Heart right ventricle (tissue), 16 donors: ENCODE measurements around the gene INO80D. TPM values are rescaled to one million over a fixed set of nuclear protein-coding genes. Genes with fewer than 3 reads are reported as not detected.
"Not testable (repeated sequence)": the region's sequence is repeated elsewhere in the genome, so short reads cannot be mapped to it uniquely, and the experiment has no call there.

Source experiments
- ATAC-seq, 8 donors: fragments of 200-7000 bp; cut with Tn5 transposase; one replicate each; pipeline ENCODE4 v1.9.1; 2020; ENCODE audit warnings: mild to moderate bottlenecking in 8 of 8, moderate library complexity in 8 of 8, moderate number of reproducible peaks in 1 of 8
- DNase-seq, 2 donors: peaks; one replicate each; pipeline ENCODE4 v3.0.0-alpha.2; 2020
- H3K27ac ChIP-seq, 10 donors: fragments of 200-600 bp; sonication (generic) in 2 of 10; one replicate each; pipeline versions ENCODE4 v1.5.0 to v1.8.0; 2020 to 2022; ENCODE audit warnings: mild to moderate bottlenecking in 3 of 10
- H3K27me3 ChIP-seq, 7 donors: fragments of 200-600 bp; one replicate each; pipeline ENCODE4 v1.8.0; 2021 to 2022; ENCODE audit warnings: mild to moderate bottlenecking in 2 of 7
- H3K36me3 ChIP-seq, 9 donors: fragments of 200-600 bp; sonication (generic) in 1 of 9; one replicate each; pipeline versions ENCODE4 v1.5.0 to v1.8.0; 2020 to 2022; ENCODE audit warnings: mild to moderate bottlenecking in 2 of 9
- H3K4me1 ChIP-seq, 9 donors: fragments of 200-600 bp; sonication (generic) in 1 of 9; one replicate each; pipeline versions ENCODE4 v1.5.0 to v1.8.0; 2020 to 2022; ENCODE audit warnings: mild to moderate bottlenecking in 4 of 9
- H3K4me3 ChIP-seq, 10 donors: fragments of 200-600 bp; sonication (generic) in 2 of 10; one replicate each; pipeline versions ENCODE4 v1.5.0 to v1.8.0; 2020 to 2022; ENCODE audit warnings: mild to moderate bottlenecking in 7 of 10, moderate library complexity in 2 of 10
- H3K9me3 ChIP-seq, 11 donors: fragments of 200-600 bp in 10 of 11; sonication (generic) in 2 of 11; one replicate each; pipeline versions ENCODE4 v1.5.0 to v1.8.0; 2013 to 2022; ENCODE audit warnings: mild to moderate bottlenecking in 2 of 11, control low read depth in 1 of 11, moderate library complexity in 1 of 11
- WGBS, 2 donors: extraction: QIAGEN DNeasy Blood & Tissue Kit; methylation state at CpG; one replicate each; pipeline ENCODE4 v1.1.7; 2013; ENCODE audit warnings: inconsistent platforms in 1 of 2; 5-methylcytosine and 5-hydroxymethylcytosine counted together
- intact Hi-C, 10 donors: fragments of 100-400 bp; cut with DNase I; formaldehyde crosslinking; loops; one replicate each; pipeline versions ENCODE4 v1.11.1 to v1.14.2; 2022
- polyA plus RNA-seq, 2 donors: library from polyadenylated mRNA; stranded (reverse); fragments of 200-250 nt; gene quantifications; one replicate each; pipeline ENCODE4 v1.2.3, GENCODE V29; 2013
- total RNA-seq, 10 donors: library from RNA; stranded (reverse); fragmentation: NEBNext Ultra II Directional in 3 of 10; extraction: Animal tissue kit (Norgen Biotek cat#: 25700) in 3 of 10; gene quantifications; one replicate each; pipeline versions ENCODE4 v1.2.1 to v1.2.4, GENCODE V29; 2021 to 2023
- TF ChIP-seq, protein P1 (sequence below), 9 donors: fragments of 200-600 bp; sonication (generic) in 2 of 9; IDR thresholded peaks; one replicate each; pipeline versions ENCODE4 v1.5.0 to v1.8.0; 2021 to 2022; ENCODE audit warnings: antibody characterized with exemption in 9 of 9, mild to moderate bottlenecking in 5 of 9, moderate library complexity in 1 of 9
- donor health status: Arrhythmogenic right ventricular cardiomyopathy.
- donor health status: ischemic (EF 13 %, LVEDD 7.1; RV severe dilation, severe dysfunction).
- donor health status: healthy with polysubstance abuse.
- donor health status: DM: no; HTN: yes; CAD: no.
- donor health status: DM: no; HTN: no; CAD: no.
- donor health status: ischemic (EF 25% LVEDD 6.9; RV normal size, moderate dysfunction).
- donor health status: ischemic (EF 25% LVEDD 5.7; RV mildly dilated, moderate dysfunction).
- donor health status: healthy.
- donor health status: DM: yes; HTN: yes; CAD: no.
- donor health status: Ischemic cardiomyopathy.
- donor health status: ischemic (EF 35%, LVEDD 5.7; RV mildly dilated, moderate dysfunction).
- donor health status: nonischemic (EF 11% LVEDD 7.7; RV severe dilation, severe dysfunction).
- donor health status: DM: yes; HTN: yes; CAD: no.
- donor health status: PGD.
- donor health status: ischemic (EF 29% LVEDD 5.4; RV normal size, mild dysfunction).
- donor health status: nonischemic (EF 23%, LVEDD 6.1; RV moderate dilation, normal function).

INO80D gene
- total and polyA plus RNA-seq, 12 donors = 1.1 to 26.3 (median 15.9) TPM

DNA sequence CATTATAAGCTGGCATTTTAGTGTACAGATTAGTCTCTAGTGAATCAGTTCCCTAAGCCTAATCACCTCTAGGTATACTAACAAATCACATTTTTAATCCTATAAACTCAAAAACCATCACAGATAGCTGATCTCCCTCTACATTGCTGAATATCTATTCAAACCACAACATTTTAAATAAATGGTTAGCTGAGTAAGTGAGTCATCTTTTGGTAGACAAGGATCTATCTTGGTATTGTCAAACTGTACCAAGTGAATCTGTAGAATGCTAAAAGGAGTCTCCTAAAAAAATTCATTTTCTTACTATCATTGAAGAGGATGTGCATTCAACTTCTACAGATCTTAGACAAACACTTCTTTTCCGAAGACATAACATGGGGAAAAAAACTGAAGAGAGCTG lies 40.7 kb downstream of the INO80D start:
- H3K27ac ChIP-seq = no peak overlapping the region
- TF ChIP-seq, protein P1, sequence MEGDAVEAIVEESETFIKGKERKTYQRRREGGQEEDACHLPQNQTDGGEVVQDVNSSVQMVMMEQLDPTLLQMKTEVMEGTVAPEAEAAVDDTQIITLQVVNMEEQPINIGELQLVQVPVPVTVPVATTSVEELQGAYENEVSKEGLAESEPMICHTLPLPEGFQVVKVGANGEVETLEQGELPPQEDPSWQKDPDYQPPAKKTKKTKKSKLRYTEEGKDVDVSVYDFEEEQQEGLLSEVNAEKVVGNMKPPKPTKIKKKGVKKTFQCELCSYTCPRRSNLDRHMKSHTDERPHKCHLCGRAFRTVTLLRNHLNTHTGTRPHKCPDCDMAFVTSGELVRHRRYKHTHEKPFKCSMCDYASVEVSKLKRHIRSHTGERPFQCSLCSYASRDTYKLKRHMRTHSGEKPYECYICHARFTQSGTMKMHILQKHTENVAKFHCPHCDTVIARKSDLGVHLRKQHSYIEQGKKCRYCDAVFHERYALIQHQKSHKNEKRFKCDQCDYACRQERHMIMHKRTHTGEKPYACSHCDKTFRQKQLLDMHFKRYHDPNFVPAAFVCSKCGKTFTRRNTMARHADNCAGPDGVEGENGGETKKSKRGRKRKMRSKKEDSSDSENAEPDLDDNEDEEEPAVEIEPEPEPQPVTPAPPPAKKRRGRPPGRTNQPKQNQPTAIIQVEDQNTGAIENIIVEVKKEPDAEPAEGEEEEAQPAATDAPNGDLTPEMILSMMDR (IDR thresholded peaks at IDR 0.05) = no peak
- ATAC-seq = no peak
- H3K4me3 ChIP-seq = no peak overlapping the region
- peaks cover 0 to 13% (median 2%) of the 10 kb centered on the region in 9 donors for H3K4me1 ChIP-seq
- WGBS, 2 donors = 90 to 95% methylated on average over 1 of the region's 1 CpG
- no peak for DNase-seq
- no peaks in the 10 kb centered on the region for H3K27me3 ChIP-seq
- H3K9me3 ChIP-seq = no peaks in the 10 kb centered on the region
- intact Hi-C loops = no loop called here
- peaks cover 0 to 74% (median 21%) of the 10 kb centered on the region in 9 donors for H3K36me3 ChIP-seq

DNA sequence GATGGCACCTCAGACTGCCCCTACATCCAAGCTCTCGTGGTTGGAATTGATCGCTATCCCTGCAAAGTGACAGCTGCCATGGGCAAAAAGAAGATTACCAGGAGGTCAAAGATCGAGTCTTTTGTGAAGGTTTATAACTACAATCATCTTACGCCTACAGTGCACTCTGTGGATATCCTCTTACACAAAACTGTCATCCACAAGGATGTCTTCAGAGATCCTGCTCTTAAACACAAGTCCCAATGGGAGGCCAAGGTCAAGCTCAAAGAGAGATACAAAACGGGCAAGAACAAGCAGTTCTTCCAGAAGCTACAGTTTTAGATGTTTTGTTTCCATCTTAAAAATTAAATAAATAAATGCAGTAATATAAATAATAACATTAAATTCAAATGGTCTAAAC lies 45.4 kb downstream of the INO80D start:
- peak in 1 of 2 donors; percentile 15 for DNase-seq
- H3K27ac ChIP-seq = peak overlapping the region in 1 of 10 donors; percentile 9
- H3K36me3 ChIP-seq = peaks cover 0 to 82% (median 19%) of the 10 kb centered on the region in 9 donors
- TF ChIP-seq, protein P1 (IDR thresholded peaks at IDR 0.05) = no peak
- no peaks in the 10 kb centered on the region for H3K27me3 ChIP-seq
- no peaks in the 10 kb centered on the region for H3K9me3 ChIP-seq
- H3K4me3 ChIP-seq = no peak overlapping the region
- H3K4me1 ChIP-seq = peaks cover 0 to 31% (median 4%) of the 10 kb centered on the region in 9 donors
- intact Hi-C loops = no loop called here
- WGBS, 2 donors = 83 to 88% methylated on average over 5 of the region's 5 CpGs
- ATAC-seq = peak in 1 of 8 donors; percentile 47

DNA sequence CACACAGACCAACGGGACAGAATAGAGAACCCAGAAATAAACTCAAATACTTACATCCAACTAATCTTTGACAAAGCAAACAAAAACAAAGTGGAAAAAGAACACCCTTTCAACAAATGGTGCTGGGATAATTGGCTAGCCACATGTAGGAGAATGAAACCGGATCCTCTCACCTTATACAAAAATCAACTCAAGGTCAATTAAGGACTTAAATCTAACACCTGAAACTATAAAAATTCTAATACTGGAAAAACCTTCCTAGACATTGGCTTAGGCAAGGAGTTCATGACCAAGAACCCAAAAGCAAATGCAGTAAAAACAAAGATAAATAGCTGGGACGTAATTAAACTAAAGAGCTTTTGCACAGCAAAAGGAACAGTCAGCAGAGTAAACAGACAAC lies 50.6 kb downstream of the INO80D start:
- Histone ChIP-seq H3K4me1 (peaks cover 0 to 24% (median 5%) of the 10 kb centered on the region in 9 donors), H3K9me3 (peaks cover 0 to 17% (median 0%) of the 10 kb centered on the region in 11 donors), H3K36me3 (peaks cover 0 to 62% (median 9%) of the 10 kb centered on the region in 9 donors)
- ATAC-seq, DNase-seq, H3K27me3 ChIP-seq, intact Hi-C loops, H3K4me3 ChIP-seq, H3K27ac ChIP-seq: not testable (repeated sequence)
- WGBS, 2 donors = 92 to 96% methylated on average over 3 of the region's 3 CpGs

GRCh38 chr2:206033452-206033851 lies 52.5 kb downstream of the INO80D start:
- Histone ChIP-seq H3K9me3 (peaks cover 0 to 17% (median 0%) of the 10 kb centered on the region in 11 donors), H3K4me1 (peaks cover 0 to 20% (median 4%) of the 10 kb centered on the region in 9 donors), H3K36me3 (peaks cover 0 to 67% (median 9%) of the 10 kb centered on the region in 9 donors)
- 97 to 100% methylated on average over 1 of the region's 1 CpG for WGBS, 2 donors
- intact Hi-C loops, ATAC-seq, H3K27ac ChIP-seq, H3K4me3 ChIP-seq, H3K27me3 ChIP-seq, DNase-seq: not testable (repeated sequence)

DNA sequence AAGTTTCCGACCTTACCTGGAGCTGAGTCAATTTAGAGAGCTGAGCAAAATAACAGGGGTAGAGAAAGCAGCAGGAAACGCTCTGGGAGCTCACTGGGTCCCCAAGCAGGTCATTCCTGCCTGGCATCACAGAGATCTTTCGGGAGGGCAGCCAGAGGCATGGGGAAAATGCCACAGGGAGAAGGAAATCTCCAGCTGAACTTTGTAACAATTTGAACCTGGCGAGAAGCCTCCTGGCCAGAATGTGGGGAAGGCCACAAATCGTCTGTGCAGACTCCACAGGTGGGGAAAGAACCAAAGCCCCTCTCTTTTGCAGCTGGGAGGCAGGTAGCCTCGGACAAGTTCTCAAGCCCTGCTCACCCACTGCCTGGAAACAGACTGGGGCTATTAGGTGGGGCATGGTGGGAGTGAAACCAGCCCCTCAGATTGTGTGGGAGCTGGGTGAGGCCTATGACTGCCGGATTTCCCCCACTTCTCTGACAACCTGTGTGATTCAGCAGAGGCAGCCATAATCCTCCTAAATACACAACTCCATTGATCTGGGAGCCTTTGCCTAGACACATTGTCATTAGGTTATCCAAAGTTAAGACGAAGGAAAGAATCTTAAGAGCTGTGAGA lies 53.9 kb downstream of the INO80D start:
- DNase-seq (no peak), ATAC-seq (peak in 2 of 8 donors; percentile 33 to 61)
- TF ChIP-seq, protein P1 (IDR thresholded peaks at IDR 0.05) = no peak
- WGBS, 2 donors = 93 to 95% methylated on average over 8 of the region's 8 CpGs
- peaks cover 0 to 17% (median 0%) of the 10 kb centered on the region in 11 donors for H3K9me3 ChIP-seq
- H3K27me3 ChIP-seq = no peaks in the 10 kb centered on the region
- H3K36me3 ChIP-seq = peaks cover 0 to 67% (median 4%) of the 10 kb centered on the region in 9 donors
- peaks cover 0 to 20% (median 2%) of the 10 kb centered on the region in 9 donors for H3K4me1 ChIP-seq
- no peak overlapping the region for H3K4me3 ChIP-seq
- no peak overlapping the region for H3K27ac ChIP-seq
- intact Hi-C loops = no loop called here
